ENCODE data around the gene MXRA8. TPM values are rescaled to one million over a fixed set of nuclear protein-coding genes. Genes with fewer than 3 reads are reported as not detected.

Gene MXRA8
- total and polyA plus RNA-seq, 9 of the 15 experiments (the other 6 are each of a cell fraction or from before 2014, with no cell fraction given): 0.66 to 11.3 (median 6.3) TPM

GRCh38 chr1:1391225-1391624, 32.9 kb upstream of the MXRA8 start:
- Histone ChIP-seq H3K4me3 (no peak overlapping the region), H3K27me3 (ENCODE audit: control insufficient read depth in 2 of 2, insufficient read depth in 2 of 2, low read length in 2 of 2) (no peaks in the 10 kb centered on the region), H3K79me2 (ENCODE audit: control insufficient read depth, insufficient read depth, low read length) (peaks cover 30% of the 10 kb centered on the region; the same call in 2 of the 3 replicates), H3K9ac (ENCODE audit: insufficient read depth in 1 of 2, low read depth in 2 of 2, low read length in 2 of 2) (0 out of 4 replicates have a peak overlapping the region, but pooled peaks of 1 of the 2 experiments have one; percentile 32), H2AFZ (ENCODE audit: low read depth, low read length) (no peak overlapping the region), H4K20me1 (replicated peaks; ENCODE audit: control insufficient read depth, insufficient read depth, low read length) (no peaks in the 10 kb centered on the region), H3K4me1 (replicated peaks in 1 of 2; ENCODE audit: control insufficient read depth in 2 of 2, insufficient read depth in 2 of 2, low read length in 2 of 2) (peaks cover 6 to 13% of the 10 kb centered on the region in 2 experiments; a peak in 4 of 5 replicates), H3K9me1 (ENCODE audit: control insufficient read depth, insufficient read depth, low read length) (no peaks in the 10 kb centered on the region), H3K4me2 (ENCODE audit: insufficient read depth, low read length) (no peak overlapping the region), H3K36me3 (ENCODE audit: control insufficient read depth, insufficient read depth, low read length) (peaks cover 96% of the 10 kb centered on the region), H3K27ac (ENCODE audit: extremely low read depth, low read depth, low read length) (no peak overlapping the region), H3K9me3 (replicated peaks; ENCODE audit: control insufficient read depth, insufficient read depth, low read depth, low read length) (no peaks in the 10 kb centered on the region)
- intact Hi-C loops (cut with micrococcal nuclease) (loop anchor here (10.0 kb wide), 1 partner anchor 124 kb away; the partner anchor contains the start of gene ATAD3A), in situ Hi-C loops (cut with MboI) (no loop called here)
- ChIA-PET CTCF (ENCODE audit: low intra/inter-chr PET ratio) (no interaction called here), POLR2A (interaction anchor here (0.6 to 7.1 kb wide), 8 partner anchors 6 to 421 kb away, joined by 3 to 58 read pairs (median 4); partner anchors contain the start of genes AURKAIP1, CCNL2 and MRPL20)
- peak; percentile 63; the same call in 1 of the 2 replicates for TF ChIP-seq ZBTB33 (CRISPR knock-in tag; IDR thresholded peaks at IDR 0.05)
- TF ChIP-seq ARID3A (IDR thresholded peaks at IDR 0.05; ENCODE audit: borderline replicate concordance, low read depth, low read length): no peak
- TF ChIP-seq CCNT2 (IDR thresholded peaks at IDR 0.05; ENCODE audit: borderline replicate concordance, extremely low read depth, insufficient read length, low read depth, low read length): no peak
- TF ChIP-seq EHMT2 (IDR thresholded peaks at IDR 0.05): no peak
- no peak for TF ChIP-seq E2F5 (CRISPR knock-in tag; IDR thresholded peaks at IDR 0.05)
- no peak for TF ChIP-seq YBX1 (IDR thresholded peaks at IDR 0.05)
- TF ChIP-seq RBM22 (IDR thresholded peaks at IDR 0.05; ENCODE audit: low read depth, low read length, poor library complexity, severe bottlenecking): no peak
- TF ChIP-seq FOXM1 (IDR thresholded peaks at IDR 0.05; ENCODE audit: low read depth): no peak
- TF ChIP-seq FOXM1 (CRISPR knock-in tag; IDR thresholded peaks at IDR 0.05; ENCODE audit: low read depth): no peak
- no peak for TF ChIP-seq PRDM10 (IDR thresholded peaks at IDR 0.05; ENCODE audit: partially characterized antibody)
- TF ChIP-seq RBFOX2 (IDR thresholded peaks at IDR 0.05; ENCODE audit: low read depth, low read length): peak; percentile 52; the same call in 1 of the 2 replicates
- BruUV-seq (replicated peaks): no TSS peak
- FAIRE-seq (no peak), ATAC-seq (no peak), DNase-seq (ENCODE audit: extremely low read depth in 1 of 4, low spot score in 3 of 4) (peak in 1 of 4 experiments; percentile 12)
- WGBS (ENCODE audit: insufficient coverage, low coverage, missing lambda C conversion rate): 87% methylated on average over 12 of the region's 12 CpGs
